ENCODE results near the gene PROCA1.

DNA sequence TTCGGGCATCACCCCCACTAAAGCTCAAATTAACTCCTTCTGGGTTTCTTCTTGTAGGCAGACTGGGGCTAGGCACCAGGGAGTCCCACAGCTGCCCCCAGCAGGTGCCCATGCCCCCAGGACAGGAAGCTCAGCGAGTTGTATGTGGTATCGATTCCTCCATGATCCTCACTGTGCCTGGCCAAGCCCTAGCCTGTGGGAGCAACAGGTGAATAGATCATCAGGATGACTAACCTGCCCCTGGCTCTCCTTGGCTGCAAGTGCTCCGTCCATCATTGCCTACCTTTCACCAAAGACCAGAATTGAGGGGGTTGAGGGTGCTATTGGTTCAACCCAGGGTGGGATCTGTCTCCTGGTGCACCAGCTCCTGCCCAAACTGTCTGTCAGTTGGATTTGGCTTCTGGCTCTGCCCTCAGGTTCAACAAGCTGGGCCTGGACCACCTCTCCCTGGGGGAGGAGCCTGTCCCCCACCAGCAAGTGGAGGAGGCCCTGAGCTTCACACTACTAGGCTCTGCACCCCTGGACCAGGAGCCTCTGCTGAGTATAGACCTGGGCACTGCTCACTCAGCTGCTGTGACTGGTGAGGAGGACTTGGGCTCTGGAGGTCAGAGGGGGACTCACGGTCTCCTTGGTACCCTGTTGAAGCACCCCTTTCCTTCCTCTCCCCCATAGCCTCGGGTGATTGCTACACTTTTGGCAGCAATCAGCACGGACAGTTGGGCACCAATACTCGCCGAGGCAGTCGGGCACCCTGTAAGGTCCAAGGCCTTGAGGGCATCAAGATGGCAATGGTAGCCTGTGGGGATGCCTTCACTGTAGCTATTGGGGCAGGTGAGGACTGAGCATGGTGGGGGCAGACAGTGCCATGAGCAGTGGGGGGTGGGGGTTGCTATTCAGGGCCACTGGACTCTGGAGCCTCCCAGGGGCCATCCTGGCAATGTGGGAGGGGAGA is 29.0 kb upstream of the PROCA1 start:
- TF ChIP-seq, protein P1, sequence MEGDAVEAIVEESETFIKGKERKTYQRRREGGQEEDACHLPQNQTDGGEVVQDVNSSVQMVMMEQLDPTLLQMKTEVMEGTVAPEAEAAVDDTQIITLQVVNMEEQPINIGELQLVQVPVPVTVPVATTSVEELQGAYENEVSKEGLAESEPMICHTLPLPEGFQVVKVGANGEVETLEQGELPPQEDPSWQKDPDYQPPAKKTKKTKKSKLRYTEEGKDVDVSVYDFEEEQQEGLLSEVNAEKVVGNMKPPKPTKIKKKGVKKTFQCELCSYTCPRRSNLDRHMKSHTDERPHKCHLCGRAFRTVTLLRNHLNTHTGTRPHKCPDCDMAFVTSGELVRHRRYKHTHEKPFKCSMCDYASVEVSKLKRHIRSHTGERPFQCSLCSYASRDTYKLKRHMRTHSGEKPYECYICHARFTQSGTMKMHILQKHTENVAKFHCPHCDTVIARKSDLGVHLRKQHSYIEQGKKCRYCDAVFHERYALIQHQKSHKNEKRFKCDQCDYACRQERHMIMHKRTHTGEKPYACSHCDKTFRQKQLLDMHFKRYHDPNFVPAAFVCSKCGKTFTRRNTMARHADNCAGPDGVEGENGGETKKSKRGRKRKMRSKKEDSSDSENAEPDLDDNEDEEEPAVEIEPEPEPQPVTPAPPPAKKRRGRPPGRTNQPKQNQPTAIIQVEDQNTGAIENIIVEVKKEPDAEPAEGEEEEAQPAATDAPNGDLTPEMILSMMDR (IDR thresholded peaks at IDR 0.05; ENCODE audit: low read depth, low read length), result no peak
- TF ChIP-seq EZH2phosphoT487 (IDR thresholded peaks at IDR 0.05; ENCODE audit: low read depth), result no peak

All from OCI-LY3 (cell line).